ENCODE measurements around the gene SMYD3. TPM values are rescaled to one million over a fixed set of nuclear protein-coding genes. Genes with fewer than 3 reads are reported as not detected.

Gene SMYD3
- total and polyA plus RNA-seq, 10 of the 15 experiments (the other 5 are each of a cell fraction or from before 2014, with no cell fraction given), result 18.3 to 54.0 (median 24.8) TPM

GRCh38 chr1:246083416-246083815, 423.7 kb downstream of the SMYD3 start (continued):
- no peak for TF ChIP-seq PRDM15 (CRISPR knock-in tag; IDR thresholded peaks at IDR 0.05)
- TF ChIP-seq PAX5 (IDR thresholded peaks at IDR 0.05; ENCODE audit: borderline replicate concordance, low read depth, low read length), result no peak
- TF ChIP-seq JUNB (IDR thresholded peaks at IDR 0.05), result no peak
- TF ChIP-seq HDAC2 (IDR thresholded peaks at IDR 0.05), result no peak

- no peak overlapping the region for H2AFZ ChIP-seq (ENCODE audit: control insufficient read depth, low read depth, low read length)
- no peak overlapping the region for H3K4me3 ChIP-seq
- no peaks in the 10 kb centered on the region for H3K4me1 ChIP-seq (ENCODE audit: control insufficient read depth, insufficient read depth, low read length)
- H4K20me1 ChIP-seq (ENCODE audit: control insufficient read depth, insufficient read depth), result no peaks in the 10 kb centered on the region
- H3K27ac ChIP-seq (ENCODE audit: control insufficient read depth, insufficient read depth), result no peak overlapping the region
- RAD21 ChIA-PET (ENCODE audit: unreplicated experiment), result no interaction called here
- intact Hi-C loops (cut with micrococcal nuclease; ENCODE audit: unreplicated experiment) (no loop called here), in situ Hi-C loops (cut with MboI) (no loop called here)
- no peaks in the 10 kb centered on the region; the same call in 2 of the 3 replicates for H3K9me3 ChIP-seq (replicated peaks; ENCODE audit: control insufficient read depth, insufficient read depth, low read length)
- no peaks in the 10 kb centered on the region for H3K36me3 ChIP-seq (ENCODE audit: control insufficient read depth in 2 of 2, insufficient read depth in 2 of 2, low read length in 1 of 2)
- FAIRE-seq (no peak), ATAC-seq (no peak), DNase-seq (ENCODE audit: low read depth, low spot score) (no peak)
- BruUV-seq (replicated peaks), result no TSS peak
- WGBS (ENCODE audit: insufficient coverage, insufficient replicate concordance, low lambda C conversion rate, missing lambda C conversion rate), result 81% methylated on average over 13 of the region's 13 CpGs
- no peak overlapping the region for H3K9ac ChIP-seq (ENCODE audit: control insufficient read depth, insufficient read depth, low read length)
- H3K4me2 ChIP-seq (ENCODE audit: control insufficient read depth, insufficient read depth), result no peak overlapping the region
- no peaks in the 10 kb centered on the region for H3K27me3 ChIP-seq (replicated peaks in 1 of 2; ENCODE audit: control insufficient read depth in 2 of 2, insufficient read depth in 2 of 2, low read length in 1 of 2)
- POLR2A ChIA-PET, result no interaction called here
- H3K79me2 ChIP-seq (ENCODE audit: control insufficient read depth, insufficient read depth, low read length), result no peaks in the 10 kb centered on the region
- CTCF ChIA-PET, result no interaction called here
- TF ChIP-seq ZNF687 (IDR thresholded peaks at IDR 0.05) (no peak), MYB (IDR thresholded peaks at IDR 0.05; ENCODE audit: borderline replicate concordance, low read depth, low read length) (no peak), FOXM1 (IDR thresholded peaks at IDR 0.05; ENCODE audit: low read depth, low read length) (no peak), PBX3 (IDR thresholded peaks at IDR 0.05; ENCODE audit: insufficient replicate concordance, low read depth, low read length) (no peak), CBX5 (IDR thresholded peaks at IDR 0.05; ENCODE audit: low read depth) (no peak), SPI1 (IDR thresholded peaks at IDR 0.05; ENCODE audit: borderline replicate concordance, insufficient read depth, low read depth, low read length) (no peak)
- SMC1A ChIA-PET (ENCODE audit: uncharacterized antibody, unreplicated experiment), result no interaction called here
Measured at GRCh38 chr1:246081856-246082668, 425.0 kb downstream of the SMYD3 start.
